ENCODE data around the gene SLC37A3. TPM values are rescaled to one million over a fixed set of nuclear protein-coding genes. Genes with fewer than 3 reads are reported as not detected.

Gene SLC37A3
- total RNA-seq, 4 donors from 2014 or later: 35.2 to 87.2 (median 52.7) TPM

DNA sequence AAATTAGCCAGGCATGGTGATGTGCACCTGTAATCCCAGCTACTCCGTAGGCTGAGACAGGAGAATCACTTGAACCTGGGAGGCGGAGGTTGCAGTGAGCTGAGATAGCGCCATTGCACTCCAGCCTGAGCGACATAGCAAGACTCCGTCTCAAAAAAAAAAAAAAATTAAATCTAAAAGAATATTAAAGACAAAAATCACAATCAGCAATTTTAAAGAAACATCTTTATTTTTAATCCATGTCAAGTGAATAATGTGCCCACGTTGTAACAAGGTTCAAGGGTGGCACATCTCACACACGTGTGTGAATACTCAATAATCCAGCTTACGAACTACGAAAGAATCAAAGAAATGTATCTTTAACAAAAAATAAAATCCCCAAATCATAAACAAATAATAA lies 23.0 kb downstream of the SLC37A3 start:
- peaks cover 0 to 54% of the 10 kb centered on the region in 2 donors for H3K36me3 ChIP-seq
- no peak overlapping the region for H3K4me3 ChIP-seq
- H3K9me3 ChIP-seq: no peaks in the 10 kb centered on the region
- 92 to 99% methylated on average over 7 to 9 of the region's 9 CpGs for WGBS, 2 donors (ENCODE audit: low coverage in 1 of 2)
- TF ChIP-seq EP300 (IDR thresholded peaks at IDR 0.05) (no peak), POLR2A (IDR thresholded peaks at IDR 0.05) (no peak), POLR2AphosphoS5 (IDR thresholded peaks at IDR 0.05) (no peak)
- TF ChIP-seq, protein P1, sequence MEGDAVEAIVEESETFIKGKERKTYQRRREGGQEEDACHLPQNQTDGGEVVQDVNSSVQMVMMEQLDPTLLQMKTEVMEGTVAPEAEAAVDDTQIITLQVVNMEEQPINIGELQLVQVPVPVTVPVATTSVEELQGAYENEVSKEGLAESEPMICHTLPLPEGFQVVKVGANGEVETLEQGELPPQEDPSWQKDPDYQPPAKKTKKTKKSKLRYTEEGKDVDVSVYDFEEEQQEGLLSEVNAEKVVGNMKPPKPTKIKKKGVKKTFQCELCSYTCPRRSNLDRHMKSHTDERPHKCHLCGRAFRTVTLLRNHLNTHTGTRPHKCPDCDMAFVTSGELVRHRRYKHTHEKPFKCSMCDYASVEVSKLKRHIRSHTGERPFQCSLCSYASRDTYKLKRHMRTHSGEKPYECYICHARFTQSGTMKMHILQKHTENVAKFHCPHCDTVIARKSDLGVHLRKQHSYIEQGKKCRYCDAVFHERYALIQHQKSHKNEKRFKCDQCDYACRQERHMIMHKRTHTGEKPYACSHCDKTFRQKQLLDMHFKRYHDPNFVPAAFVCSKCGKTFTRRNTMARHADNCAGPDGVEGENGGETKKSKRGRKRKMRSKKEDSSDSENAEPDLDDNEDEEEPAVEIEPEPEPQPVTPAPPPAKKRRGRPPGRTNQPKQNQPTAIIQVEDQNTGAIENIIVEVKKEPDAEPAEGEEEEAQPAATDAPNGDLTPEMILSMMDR (IDR thresholded peaks at IDR 0.05): no peak
- H3K27me3 ChIP-seq: no peaks in the 10 kb centered on the region
- no peak for ATAC-seq
- H3K4me1 ChIP-seq: no peaks in the 10 kb centered on the region
- no peak overlapping the region for H3K27ac ChIP-seq

- no peaks in the 10 kb centered on the region for H3K4me1 ChIP-seq
- H3K36me3 ChIP-seq: peaks cover 0 to 38% of the 10 kb centered on the region in 2 donors
- H3K27me3 ChIP-seq: no peaks in the 10 kb centered on the region
- H3K9me3 ChIP-seq: no peaks in the 10 kb centered on the region
- WGBS, 2 donors (ENCODE audit: low coverage in 1 of 2): 82 to 90% methylated on average over 3 to 4 of the region's 4 CpGs
- ATAC-seq: no peak
- TF ChIP-seq POLR2A (IDR thresholded peaks at IDR 0.05) (no peak), EP300 (IDR thresholded peaks at IDR 0.05) (no peak), POLR2AphosphoS5 (IDR thresholded peaks at IDR 0.05) (no peak)
- TF ChIP-seq, protein P1 (IDR thresholded peaks at IDR 0.05): no peak
- no peak overlapping the region for H3K27ac ChIP-seq
- no peak overlapping the region for H3K4me3 ChIP-seq
Measured at GRCh38 chr7:140369294-140369693, 29.0 kb downstream of the SLC37A3 start.

DNA sequence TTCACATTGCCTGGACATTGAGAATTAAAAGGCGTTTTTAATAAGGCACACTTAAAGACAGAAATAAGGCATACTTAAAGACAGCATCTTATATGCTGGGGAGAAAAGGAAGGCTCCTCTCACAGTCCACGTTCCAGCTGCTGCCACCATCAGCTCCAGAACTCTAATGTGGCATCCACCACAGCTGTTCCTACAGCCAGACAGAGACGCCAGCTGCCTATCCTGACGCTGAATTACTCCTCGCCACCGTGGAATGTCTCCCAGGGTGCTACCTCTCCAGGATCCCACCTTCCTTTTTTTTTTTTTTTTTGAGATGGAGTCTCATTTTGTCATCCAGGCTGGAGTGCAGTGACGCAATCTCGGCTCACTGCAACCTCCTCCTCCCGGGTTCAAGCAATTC lies 30.8 kb downstream of the SLC37A3 start:
- TF ChIP-seq EP300 (IDR thresholded peaks at IDR 0.05) (no peak), POLR2AphosphoS5 (IDR thresholded peaks at IDR 0.05) (no peak), POLR2A (IDR thresholded peaks at IDR 0.05) (no peak)
- TF ChIP-seq, protein P1 (IDR thresholded peaks at IDR 0.05): no peak
- ATAC-seq: no peak
- peaks cover 0 to 41% of the 10 kb centered on the region in 2 donors for H3K36me3 ChIP-seq
- WGBS, 2 donors (ENCODE audit: low coverage in 1 of 2): 87 to 88% methylated on average over 7 of the region's 9 CpGs
- H3K4me3 ChIP-seq: no peak overlapping the region
- H3K4me1 ChIP-seq: no peaks in the 10 kb centered on the region
- H3K27ac ChIP-seq: no peak overlapping the region
- H3K27me3 ChIP-seq: no peaks in the 10 kb centered on the region
- H3K9me3 ChIP-seq: no peaks in the 10 kb centered on the region

GRCh38 chr7:140364819-140365218 lies 33.5 kb downstream of the SLC37A3 start:
- WGBS, 2 donors (ENCODE audit: low coverage in 1 of 2): 50 to 66% methylated on average over 1 to 3 of the region's 3 CpGs
- ATAC-seq: no peak

GRCh38 chr7:140360697-140361229 lies 37.6 kb downstream of the SLC37A3 start:
- no peaks in the 10 kb centered on the region for H3K4me1 ChIP-seq
- H3K27me3 ChIP-seq: no peaks in the 10 kb centered on the region
- peaks cover 0 to 55% of the 10 kb centered on the region in 2 donors for H3K36me3 ChIP-seq
- TF ChIP-seq POLR2A (IDR thresholded peaks at IDR 0.05) (no peak), POLR2AphosphoS5 (IDR thresholded peaks at IDR 0.05) (no peak), EP300 (IDR thresholded peaks at IDR 0.05) (no peak)
- TF ChIP-seq, protein P1 (IDR thresholded peaks at IDR 0.05): no peak
- H3K4me3 ChIP-seq: no peak overlapping the region
- 88 to 93% methylated on average over 2 to 5 of the region's 6 CpGs for WGBS, 2 donors (ENCODE audit: low coverage in 1 of 2)
- no peak for ATAC-seq
- no peaks in the 10 kb centered on the region for H3K9me3 ChIP-seq
- no peak overlapping the region for H3K27ac ChIP-seq

More at GRCh38 chr7:140364819-140365218, 33.5 kb downstream of the SLC37A3 start:
- Histone ChIP-seq H3K9me3 (no peaks in the 10 kb centered on the region), H3K27ac (no peak overlapping the region), H3K4me1 (no peaks in the 10 kb centered on the region), H3K27me3 (no peaks in the 10 kb centered on the region), H3K4me3 (no peak overlapping the region), H3K36me3 (peaks cover 0 to 51% of the 10 kb centered on the region in 2 donors)
- no peak for TF ChIP-seq EP300 (IDR thresholded peaks at IDR 0.05)
- TF ChIP-seq POLR2AphosphoS5 (IDR thresholded peaks at IDR 0.05): no peak
- no peak for TF ChIP-seq POLR2A (IDR thresholded peaks at IDR 0.05)
- TF ChIP-seq, protein P1 (IDR thresholded peaks at IDR 0.05): no peak

All from gastroesophageal sphincter (tissue), 4 donors.